ENCODE data around the gene SC5D.
A peak's percentile ranks its signal among the peaks of the same experiment; 100 is the strongest.

The SC5D gene, protein sequence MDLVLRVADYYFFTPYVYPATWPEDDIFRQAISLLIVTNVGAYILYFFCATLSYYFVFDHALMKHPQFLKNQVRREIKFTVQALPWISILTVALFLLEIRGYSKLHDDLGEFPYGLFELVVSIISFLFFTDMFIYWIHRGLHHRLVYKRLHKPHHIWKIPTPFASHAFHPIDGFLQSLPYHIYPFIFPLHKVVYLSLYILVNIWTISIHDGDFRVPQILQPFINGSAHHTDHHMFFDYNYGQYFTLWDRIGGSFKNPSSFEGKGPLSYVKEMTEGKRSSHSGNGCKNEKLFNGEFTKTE

DNA sequence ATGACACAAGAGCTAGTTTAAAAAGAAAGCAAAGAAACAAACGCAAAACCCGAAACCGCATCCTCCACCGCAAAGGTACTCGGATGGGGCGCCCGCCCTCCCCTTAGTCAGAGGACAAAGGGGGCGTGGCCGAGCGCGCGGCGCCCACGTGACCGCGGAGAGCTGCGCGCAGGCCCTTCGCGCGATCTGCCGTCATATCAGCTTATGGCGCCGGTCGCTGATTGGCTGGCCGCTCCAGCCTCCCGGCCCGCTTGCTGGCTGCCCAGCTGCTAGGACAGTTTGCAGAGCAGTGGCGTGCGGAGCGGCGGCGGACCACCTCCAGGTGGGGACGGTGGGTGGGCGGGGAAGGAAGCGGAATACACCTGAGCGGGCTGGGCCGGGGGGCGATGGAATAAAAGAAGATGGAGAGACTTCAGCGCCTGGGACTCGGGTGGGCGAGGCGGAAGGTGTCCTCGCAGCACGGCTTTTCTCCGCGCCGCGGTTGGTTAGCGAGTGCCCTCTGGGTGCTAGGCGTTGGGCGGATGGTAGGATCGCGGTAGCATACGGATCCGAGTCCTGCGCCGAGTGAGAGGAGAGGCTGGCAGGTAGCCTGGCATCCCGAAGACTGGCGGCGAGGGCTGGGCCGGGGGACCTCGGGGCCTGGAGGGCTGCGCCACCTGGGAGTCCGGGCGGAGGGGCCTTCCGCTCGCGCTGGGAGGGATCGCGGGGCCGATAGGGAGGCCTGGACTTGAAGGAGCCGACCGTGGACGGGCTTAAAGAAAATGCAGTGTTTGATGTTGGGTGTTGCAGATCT is at the start of gene SC5D:
TSS of gene SC5D (plus strand) at position 277 of the 793 bp plus-strand sequence. CDS start 10,605 bp downstream, outside the sequence.
- DNase-seq (ENCODE audit: low read depth) = peak; percentile 83

- no peak for DNase-seq (ENCODE audit: low read depth)
These were observed 47.7 kb upstream of the SC5D start for GRCh38 chr11:121244884-121245283.

DNA sequence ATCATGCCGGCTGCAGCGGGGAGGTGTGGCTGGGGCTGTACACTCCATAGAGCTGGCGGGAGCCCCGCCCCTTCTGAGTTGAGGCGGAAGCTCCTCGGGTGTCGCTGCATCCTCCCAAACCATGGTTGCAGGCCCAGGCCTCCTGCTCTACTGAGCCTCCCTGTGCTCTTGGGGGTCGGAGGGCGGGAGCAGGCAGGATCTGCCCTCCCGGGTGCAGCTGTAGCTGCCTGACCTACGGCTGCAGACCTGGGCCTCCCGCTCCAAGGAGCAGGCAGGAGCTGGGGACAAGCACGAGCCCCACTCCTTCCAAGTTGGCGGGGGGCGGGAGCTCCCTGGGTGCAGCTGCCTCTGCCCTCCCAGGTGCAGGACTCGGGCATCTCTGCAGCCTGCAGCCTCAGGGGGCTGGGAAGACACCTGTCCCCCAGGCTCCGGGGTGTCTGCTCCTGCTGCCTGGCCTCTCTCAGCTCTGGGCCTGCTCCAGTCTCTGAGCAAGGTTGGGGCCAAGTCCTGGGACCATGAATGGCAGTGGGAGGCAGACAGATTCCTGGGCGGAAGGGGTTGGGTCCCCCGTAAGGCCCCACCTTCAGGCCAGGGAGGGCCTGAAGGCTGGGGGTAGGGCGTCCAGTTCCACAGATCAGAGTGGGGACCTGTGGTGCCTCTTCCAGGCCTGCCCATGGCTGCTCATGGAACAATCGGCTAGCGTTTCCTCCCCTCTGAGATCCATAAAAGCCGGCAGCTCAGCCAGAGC is 46.4 kb upstream of the SC5D start:
- DNase-seq (ENCODE audit: low read depth) = no peak

- DNase-seq (ENCODE audit: low read depth) = no peak
These were observed 45.9 kb upstream of the SC5D start for GRCh38 chr11:121246769-121247035.

DNA sequence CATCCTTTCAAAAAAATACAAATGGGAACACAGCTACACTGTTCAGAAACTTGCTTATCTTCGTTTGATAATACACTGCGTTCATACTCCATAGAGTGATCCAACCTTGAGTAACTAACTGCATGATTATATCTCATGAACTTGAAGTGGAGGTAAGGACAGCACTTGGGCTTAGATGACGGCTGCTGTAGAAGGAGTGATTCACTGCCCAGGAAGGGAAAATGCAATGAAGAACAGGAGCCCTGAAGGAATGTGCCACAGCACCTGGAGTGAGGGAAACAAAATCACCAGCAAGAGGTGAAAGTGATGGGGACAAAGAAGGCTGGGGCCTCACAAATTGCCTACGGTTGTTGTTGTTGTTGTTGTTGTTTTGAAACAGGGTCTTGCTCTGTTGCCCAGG is 44.1 kb upstream of the SC5D start:
- DNase-seq (ENCODE audit: low read depth) = no peak

DNA sequence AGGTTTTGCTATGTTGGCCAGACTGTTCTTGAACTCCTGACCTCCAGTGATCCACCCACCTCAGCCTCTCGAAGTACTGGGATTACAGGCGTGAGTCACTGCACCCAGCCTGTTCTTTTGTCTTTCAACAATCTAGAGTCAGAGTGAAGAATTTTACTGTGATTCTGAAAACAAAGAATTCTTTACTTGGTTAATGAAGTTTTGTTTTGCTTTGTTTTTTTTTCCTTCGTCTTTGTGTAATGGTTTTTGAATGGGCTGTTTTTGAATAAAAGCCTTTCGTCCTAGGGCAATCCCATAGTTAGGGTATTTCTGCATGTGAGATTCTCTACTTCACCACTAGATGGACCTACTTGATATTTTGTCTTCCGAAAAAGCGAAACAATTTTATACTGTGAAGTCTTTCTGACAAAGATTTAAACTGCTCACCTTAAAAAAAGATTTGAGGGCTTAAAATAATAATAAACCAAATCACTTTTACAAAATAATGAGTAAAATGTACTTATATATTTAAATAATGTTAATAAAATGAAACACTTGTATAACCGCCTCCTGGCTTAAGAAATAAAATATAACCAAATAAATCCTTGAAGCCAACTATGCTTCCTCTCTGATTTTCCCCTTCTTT is 43.4 kb upstream of the SC5D start:
- DNase-seq (ENCODE audit: low read depth) = no peak

GRCh38 chr11:121250843-121251242 is 41.7 kb upstream of the SC5D start:
- DNase-seq (ENCODE audit: low read depth) = no peak

DNA sequence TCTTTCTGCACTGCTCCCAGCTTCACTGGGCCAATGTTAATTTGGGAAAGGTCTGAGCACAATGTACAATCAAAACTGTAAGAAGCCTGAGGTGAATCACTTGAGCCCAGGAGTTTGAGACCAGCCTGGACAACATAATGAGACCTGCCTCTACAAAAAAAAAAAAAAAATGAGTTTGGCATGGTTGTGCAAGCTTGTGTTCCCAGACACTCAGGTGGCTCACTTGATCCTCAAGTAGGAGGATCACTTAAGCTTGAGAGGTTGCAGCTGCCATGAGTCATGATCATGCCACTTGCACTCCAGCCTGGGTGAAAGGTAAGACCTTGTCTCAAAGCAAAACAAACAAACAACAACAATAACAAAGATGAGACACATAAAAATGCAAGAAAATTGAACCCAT is 38.6 kb upstream of the SC5D start:
- no peak for DNase-seq (ENCODE audit: low read depth)

GRCh38 chr11:121254756-121255155 is 37.8 kb upstream of the SC5D start:
- no peak for DNase-seq (ENCODE audit: low read depth)

DNA sequence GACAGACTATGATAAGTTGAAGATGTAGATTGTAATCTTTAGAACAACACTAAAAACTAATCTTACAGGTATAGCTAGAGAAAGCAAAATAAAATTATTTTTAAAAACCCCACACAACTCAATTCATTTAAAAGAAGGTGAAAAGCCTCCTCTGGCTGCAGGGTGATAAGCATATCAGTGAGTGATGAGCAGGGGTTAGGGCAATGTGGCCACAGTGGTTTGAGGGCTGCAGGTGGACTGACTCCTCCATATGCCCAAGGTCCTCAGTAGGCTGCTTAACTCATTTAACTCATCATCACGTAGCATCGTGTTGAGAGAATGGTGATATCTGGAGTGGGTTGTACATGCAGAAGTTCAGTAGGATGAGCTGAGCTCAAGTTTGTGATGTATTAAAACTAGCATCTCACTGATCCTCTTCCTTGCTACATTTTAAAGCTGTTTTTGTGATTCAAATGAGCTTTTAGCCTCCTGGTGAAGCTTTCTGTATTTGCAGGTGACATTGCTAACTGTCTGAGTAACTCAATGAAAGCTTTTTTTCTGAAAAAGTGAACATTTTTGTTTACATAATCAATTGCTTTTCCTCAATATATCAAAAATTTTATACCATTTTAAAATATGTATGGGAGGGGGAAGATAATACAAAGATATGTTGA is 37.0 kb upstream of the SC5D start:
- DNase-seq (ENCODE audit: low read depth) = no peak

- no peak for DNase-seq (ENCODE audit: low read depth)
These were observed 35.3 kb upstream of the SC5D start for GRCh38 chr11:121257289-121257688.

DNA sequence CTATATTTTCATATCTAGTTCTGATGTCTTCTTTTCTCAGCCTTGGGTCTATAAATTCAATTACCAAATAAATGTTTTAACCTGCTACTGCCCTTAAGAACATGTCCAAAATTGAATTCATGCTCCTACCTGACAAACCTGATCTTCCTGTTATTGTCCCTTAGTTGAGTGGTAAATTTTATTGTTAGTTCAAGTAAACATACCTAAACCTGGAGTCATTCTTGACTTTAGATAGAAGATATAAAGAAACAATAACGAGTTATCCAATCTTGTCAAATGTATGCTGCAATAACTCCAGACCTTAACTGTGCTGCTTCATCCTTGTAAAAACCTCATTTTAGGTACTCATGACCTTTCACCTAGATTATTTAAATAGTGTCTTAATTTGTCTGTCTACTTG is 34.6 kb upstream of the SC5D start:
- no peak for DNase-seq (ENCODE audit: low read depth)

DNA sequence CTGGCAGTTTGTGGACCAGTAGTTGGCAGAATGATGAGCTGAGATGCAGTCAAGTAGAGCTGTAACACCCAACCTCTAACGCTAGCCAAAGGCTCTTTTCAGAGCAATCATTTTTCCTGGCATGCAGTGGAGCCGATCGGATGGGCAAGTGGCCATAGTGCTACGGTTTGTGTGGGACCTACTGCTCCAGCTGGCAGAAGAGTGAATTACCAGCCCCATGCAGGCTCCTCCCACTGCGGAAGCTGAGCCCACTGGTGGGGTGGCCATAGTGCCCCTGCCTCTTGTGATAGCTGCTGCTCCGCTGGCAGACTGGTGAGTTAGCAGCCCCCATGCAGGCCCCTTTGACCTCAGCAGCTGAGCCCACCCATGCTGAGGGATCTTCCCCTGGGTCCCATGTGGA is 27.0 kb upstream of the SC5D start:
- DNase-seq (ENCODE audit: low read depth) = no peak

DNA sequence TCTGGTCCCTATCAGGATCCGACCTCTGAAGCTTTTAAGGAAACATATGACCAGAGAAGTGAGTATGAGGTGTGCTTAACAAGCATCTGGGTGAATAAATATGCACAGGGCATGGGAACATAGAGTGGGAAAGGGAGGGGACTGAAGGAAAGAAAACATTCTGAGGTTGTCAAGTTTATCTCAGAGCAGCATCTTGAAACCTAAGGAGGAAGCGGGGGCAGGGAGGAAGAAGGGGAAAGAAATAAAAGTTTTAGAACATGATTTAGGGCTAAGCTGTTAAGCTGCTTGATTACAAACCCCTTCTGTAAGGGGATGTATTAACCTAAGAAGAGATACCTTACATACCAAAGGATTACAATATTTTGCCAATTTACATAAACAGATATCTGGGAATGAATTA is 24.0 kb upstream of the SC5D start:
- no peak for DNase-seq (ENCODE audit: low read depth)

- DNase-seq (ENCODE audit: low read depth) = no peak
These were observed 22.4 kb upstream of the SC5D start for GRCh38 chr11:121270001-121270678.

GRCh38 chr11:121274332-121274991 is 18.1 kb upstream of the SC5D start:
- no peak for DNase-seq (ENCODE audit: low read depth)

DNA sequence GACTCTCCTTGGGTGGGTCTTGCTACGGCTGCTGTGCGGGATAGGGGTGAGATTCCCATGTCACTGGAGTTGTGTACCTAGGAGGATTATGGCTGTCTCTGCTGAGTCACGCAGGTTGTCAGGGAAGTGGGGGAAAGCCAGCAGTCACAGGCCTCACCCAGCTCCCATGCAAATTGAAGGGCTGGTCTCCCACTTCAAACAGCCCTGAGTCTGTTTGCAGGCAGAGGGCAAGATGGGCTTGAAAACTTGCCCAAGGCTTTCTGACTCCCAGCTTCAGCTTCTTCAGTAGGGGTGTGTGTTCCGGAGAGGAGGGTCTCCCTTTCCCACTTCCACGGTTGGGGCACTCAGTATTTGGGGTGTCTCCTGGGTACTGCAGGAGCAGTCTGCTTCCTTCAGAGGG is 10.9 kb upstream of the SC5D start:
- no peak for DNase-seq (ENCODE audit: low read depth)

- DNase-seq (ENCODE audit: low read depth) = no peak
These were observed 10.2 kb upstream of the SC5D start for GRCh38 chr11:121282386-121282785.

DNA sequence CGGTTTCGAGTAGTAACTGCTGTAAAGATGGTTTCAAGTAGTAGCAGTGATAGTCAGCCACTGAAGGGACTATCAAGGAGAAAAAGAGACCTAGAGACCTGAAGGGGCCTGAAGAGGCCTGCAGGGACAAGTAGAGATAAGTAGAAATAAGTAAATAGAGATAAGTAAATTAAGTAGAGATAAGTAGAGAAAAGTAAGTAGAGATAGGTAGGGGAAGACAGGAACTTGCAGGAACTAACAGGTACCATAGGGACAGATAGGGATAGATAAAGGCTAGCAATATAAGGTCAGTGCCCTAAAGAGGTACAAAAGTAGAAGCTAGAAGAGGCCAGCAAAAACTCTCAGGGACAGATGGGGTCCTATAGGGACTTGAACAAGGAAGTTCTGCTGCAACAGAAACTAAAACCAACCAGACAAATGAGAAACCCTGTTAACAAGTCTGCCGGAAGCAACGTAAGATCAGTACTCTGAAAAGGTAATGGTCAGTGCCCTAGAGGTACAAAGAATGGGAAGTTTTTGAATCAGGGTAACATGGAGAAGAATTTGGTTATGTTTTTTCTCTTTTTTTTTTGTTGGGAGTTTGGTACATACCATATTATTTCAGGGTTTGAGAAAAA is 9.6 kb upstream of the SC5D start:
- no peak for DNase-seq (ENCODE audit: low read depth)

DNA sequence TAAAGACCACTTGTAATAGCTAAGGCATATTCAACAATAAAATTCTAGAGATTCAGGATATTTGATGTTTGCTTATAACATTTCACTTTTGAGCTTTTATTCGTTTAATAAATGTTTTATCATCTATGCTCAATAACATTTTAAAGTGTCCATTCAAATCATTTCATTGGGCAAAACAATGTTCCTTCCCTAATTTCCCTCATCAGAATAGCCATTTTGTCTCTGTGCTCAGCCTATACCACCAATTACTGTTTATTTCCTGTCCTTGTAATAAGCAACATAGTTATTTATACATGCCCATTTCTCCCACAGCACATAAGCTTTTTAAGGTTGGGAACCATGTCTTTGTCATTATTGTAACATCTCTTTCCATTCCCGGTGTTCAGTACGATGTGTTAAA is 1.3 kb upstream of the SC5D start:
- no peak for DNase-seq (ENCODE audit: low read depth)

Measured in stimulated activated CD8-positive, alpha-beta memory T cell treated with anti-CD3 and anti-CD28 coated beads, Interleukin-7, amount 100 ng/mL, for 24 hours (primary cell).